ENCODE measurements around the gene ATP8A1.
"Not testable (repeated sequence)": the region's sequence is repeated elsewhere in the genome, so short reads cannot be mapped to it uniquely, and the experiment has no call there.

The ATP8A1 gene

DNA sequence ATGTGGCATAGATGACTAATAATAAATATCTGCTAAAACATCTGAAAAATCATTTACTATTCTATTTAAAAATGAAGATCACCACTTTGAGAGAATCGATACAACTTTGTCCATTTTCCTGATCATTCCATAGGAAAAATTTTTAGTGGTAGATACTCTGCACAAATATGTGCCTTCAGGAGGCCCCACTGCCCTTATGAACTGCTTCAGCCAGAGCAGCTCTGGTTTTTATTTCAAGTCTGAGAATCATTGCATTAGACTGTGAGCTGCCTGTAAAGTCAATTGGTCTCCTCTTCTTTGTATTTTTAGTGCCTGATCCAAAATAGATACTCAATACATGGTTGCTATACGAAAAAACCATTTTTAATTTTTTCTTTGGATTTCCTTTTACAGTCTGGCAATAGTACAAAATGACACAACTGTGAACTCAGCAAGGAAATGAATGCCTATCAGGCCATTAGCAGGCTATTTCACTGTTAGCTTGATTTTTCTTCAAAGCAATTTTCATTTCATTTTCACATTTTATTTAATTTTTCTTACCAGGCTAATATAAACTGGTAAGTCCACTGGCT, 190.5 kb downstream of the ATP8A1 start:
- H3K4me3 ChIP-seq (ENCODE audit: low read depth, low read length), result no peak overlapping the region
- TF ChIP-seq, protein P1, sequence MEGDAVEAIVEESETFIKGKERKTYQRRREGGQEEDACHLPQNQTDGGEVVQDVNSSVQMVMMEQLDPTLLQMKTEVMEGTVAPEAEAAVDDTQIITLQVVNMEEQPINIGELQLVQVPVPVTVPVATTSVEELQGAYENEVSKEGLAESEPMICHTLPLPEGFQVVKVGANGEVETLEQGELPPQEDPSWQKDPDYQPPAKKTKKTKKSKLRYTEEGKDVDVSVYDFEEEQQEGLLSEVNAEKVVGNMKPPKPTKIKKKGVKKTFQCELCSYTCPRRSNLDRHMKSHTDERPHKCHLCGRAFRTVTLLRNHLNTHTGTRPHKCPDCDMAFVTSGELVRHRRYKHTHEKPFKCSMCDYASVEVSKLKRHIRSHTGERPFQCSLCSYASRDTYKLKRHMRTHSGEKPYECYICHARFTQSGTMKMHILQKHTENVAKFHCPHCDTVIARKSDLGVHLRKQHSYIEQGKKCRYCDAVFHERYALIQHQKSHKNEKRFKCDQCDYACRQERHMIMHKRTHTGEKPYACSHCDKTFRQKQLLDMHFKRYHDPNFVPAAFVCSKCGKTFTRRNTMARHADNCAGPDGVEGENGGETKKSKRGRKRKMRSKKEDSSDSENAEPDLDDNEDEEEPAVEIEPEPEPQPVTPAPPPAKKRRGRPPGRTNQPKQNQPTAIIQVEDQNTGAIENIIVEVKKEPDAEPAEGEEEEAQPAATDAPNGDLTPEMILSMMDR (IDR thresholded peaks at IDR 0.05; ENCODE audit: borderline replicate concordance, insufficient read depth, low read depth, low read length), result no peak

DNA sequence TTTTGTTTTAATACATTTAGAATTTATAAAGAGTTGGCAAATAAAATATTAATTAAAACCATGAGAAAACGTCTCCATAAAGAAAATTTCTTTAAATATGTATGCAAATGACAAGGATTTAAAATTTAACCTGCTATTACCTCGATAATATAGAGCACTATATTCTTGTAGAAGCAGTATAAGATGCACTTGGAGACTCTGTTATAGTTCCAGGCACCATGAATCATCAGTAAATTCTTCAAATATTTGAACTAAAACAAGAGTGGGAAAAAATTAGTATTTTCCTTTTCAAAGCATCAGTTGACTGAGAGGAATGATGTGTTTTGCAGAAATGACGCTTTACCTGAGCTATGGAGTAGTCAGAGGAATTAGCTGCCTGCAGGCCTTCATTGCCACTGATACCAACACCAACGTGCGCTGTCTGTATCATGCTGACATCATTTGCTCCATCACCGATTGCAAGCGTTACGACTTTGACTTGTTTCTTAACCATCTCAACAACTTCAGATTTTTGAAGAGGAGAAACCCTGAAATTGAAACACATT, 192.3 kb downstream of the ATP8A1 start:
- TF ChIP-seq, protein P1 (IDR thresholded peaks at IDR 0.05; ENCODE audit: borderline replicate concordance, insufficient read depth, low read depth, low read length), result no peak
- no peak overlapping the region for H3K4me3 ChIP-seq (ENCODE audit: low read depth, low read length)

DNA sequence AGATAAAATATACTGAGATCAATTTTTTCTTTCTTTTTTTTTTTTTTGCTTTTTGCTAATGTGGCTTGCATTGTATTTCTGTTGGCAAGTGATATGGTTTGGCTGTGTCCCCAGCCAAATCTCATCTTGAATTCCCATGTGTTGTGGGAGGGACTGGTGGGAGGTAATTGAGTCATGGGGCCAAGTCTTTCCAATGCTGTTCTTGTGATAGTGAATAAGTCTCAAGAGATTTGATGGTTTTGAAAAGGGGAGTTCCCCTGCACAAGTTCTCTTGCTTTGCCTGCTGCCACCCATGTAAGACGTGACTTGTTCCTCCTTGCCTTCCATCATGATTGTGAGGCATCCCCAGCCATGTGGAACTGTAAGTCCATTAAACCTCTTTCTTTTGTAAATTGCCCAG, 195.7 kb downstream of the ATP8A1 start:
- H3K4me3 ChIP-seq (ENCODE audit: low read depth, low read length), result not testable (repeated sequence)

DNA sequence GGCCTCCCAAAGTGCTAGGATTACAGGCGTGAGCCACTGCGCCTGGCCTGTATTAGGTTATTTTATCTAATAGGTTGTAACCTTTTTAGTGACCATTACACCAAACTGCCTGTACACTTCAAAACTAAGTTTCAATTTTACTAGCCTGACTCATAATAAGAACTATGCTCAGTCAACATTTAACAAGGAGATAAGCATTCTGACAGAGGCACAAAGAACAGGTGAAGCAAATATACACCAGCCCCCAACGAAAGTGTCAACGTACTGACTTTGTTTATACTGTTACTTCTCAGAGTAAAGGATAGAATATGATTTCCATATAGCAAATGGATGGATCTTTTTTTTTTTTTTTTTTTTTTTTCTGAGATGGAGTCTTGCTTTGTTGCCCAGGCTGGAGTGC, 196.9 kb downstream of the ATP8A1 start:
- no peak overlapping the region for H3K4me3 ChIP-seq (ENCODE audit: low read depth, low read length)
- TF ChIP-seq, protein P1 (IDR thresholded peaks at IDR 0.05; ENCODE audit: borderline replicate concordance, insufficient read depth, low read depth, low read length), result no peak

DNA sequence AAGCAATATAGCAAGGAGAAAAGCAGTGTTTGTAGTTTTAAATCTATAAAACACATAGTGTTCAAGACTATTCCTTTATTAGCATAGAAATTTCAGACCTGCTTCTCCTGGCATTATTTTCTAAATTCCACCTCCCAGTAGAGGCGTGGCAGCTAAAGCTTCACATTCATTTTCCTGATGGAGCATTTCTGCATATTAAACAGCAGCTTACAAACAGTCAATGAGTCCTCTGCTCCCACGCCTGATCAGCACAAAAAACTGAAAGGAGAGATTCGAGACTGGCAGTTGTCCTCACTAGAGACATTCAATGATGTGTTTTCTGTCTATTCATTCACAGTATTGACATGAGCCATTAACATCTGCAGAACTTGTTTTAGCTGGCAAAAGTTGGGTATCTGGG, 198.2 kb downstream of the ATP8A1 start:
- TF ChIP-seq, protein P1 (IDR thresholded peaks at IDR 0.05; ENCODE audit: borderline replicate concordance, insufficient read depth, low read depth, low read length), result no peak
- H3K4me3 ChIP-seq (ENCODE audit: low read depth, low read length), result no peak overlapping the region

DNA sequence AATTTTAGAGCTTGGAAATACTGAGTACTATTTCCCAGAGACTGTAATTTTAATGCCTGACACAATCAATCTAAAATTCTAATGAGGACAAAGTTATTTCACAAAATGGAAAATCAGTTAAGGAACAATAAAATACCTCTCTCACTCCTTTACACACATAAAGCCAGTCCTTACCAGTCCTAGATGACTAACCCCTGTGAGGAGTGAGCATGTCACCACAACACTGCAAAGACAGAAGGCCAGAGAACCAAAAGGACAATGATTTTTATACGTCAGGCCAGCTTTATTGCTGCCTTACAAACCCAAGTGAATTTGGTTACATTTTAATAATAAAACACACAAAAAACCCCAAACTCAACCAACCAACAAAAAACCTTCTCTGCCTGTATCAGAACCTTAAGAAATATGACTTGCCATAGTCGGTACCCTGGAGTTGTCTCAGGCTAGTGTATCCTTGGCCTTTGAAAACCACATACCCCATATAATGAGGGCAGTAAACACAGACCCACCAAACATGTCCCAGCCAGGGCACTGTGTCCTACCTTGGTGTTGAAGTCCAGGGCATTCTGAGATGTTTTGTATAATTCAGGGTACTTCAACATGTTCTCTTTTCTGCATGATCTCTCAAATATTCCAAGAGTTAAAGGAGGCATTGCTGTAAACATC, 202.0 kb downstream of the ATP8A1 start:
- TF ChIP-seq, protein P1 (IDR thresholded peaks at IDR 0.05; ENCODE audit: borderline replicate concordance, insufficient read depth, low read depth, low read length), result no peak
- no peak overlapping the region for H3K4me3 ChIP-seq (ENCODE audit: low read depth, low read length)

DNA sequence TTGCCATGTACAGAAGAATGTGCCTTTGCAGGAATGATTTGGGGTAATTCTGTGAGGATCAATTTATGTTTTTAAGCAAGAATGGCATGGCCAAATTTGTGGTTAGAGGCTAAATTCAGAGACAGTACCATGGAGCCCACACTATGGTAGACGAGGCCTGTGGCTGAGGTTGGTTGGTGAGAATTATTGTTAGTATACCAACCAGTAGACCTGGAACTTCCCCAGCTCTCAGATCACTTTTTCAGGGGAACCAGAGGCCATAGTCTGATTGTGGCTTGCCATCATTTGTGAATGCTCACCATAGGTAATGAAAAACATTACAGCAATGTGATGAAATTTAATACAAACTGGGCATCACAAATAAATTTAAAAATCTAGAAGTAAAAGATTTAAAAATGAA, 203.3 kb downstream of the ATP8A1 start:
- TF ChIP-seq, protein P1 (IDR thresholded peaks at IDR 0.05; ENCODE audit: borderline replicate concordance, insufficient read depth, low read depth, low read length), result no peak

More for the DNA sequence above, 203.3 kb downstream of the ATP8A1 start:
- H3K4me3 ChIP-seq (ENCODE audit: low read depth, low read length), result no peak overlapping the region

All from GM12875 (cell line).